Upper lobe of left lung (tissue), 6 donors: ENCODE results near the gene VPS18. TPM values are rescaled to one million over a fixed set of nuclear protein-coding genes. Genes with fewer than 3 reads are reported as not detected.

Experiments
- ATAC-seq, 2 donors: fragments of 200-7000 bp; cut with Tn5 transposase; one replicate each; pipeline ENCODE4 v1.9.1; 2022; ENCODE audit warnings: mild to moderate bottlenecking in 2 of 2, moderate library complexity in 2 of 2; ENCODE audit not compliant: low FRiP score in 2 of 2
- DNase-seq, 2 donors: peaks; one replicate each; pipeline ENCODE4 v3.0.0-alpha.2; 2019 to 2020
- H3K27ac ChIP-seq, 4 donors: fragments of 200-600 bp; sonication (generic); one replicate each; pipeline ENCODE4 v1.5.1; 2016 to 2019
- H3K27me3 ChIP-seq, 4 donors: fragments of 200-600 bp; sonication (generic); one replicate each; pipeline ENCODE4 v1.5.1; 2017 to 2019
- H3K36me3 ChIP-seq, 4 donors: fragments of 200-600 bp; sonication (generic); one replicate each; pipeline ENCODE4 v1.5.1; 2016 to 2019
- H3K4me1 ChIP-seq, 4 donors: fragments of 200-600 bp; sonication (generic); one replicate each; pipeline ENCODE4 v1.5.1; 2018 to 2019
- H3K4me3 ChIP-seq, 4 donors: fragments of 200-600 bp; sonication (generic); one replicate each; pipeline ENCODE4 v1.5.1; 2017 to 2019; ENCODE audit warnings: mild to moderate bottlenecking in 2 of 4, moderate library complexity in 1 of 4
- H3K9me3 ChIP-seq, 4 donors: fragments of 200-600 bp; sonication (generic); one replicate each; pipeline ENCODE4 v1.5.1; 2018 to 2019
- EP300 ChIP-seq, 4 donors: sonication (generic); formaldehyde crosslinking; IDR thresholded peaks; one replicate each; pipeline ENCODE4 v1.5.1; 2017; ENCODE audit warnings: antibody characterized with exemption in 4 of 4, control low read depth in 2 of 4
- POLR2A ChIP-seq, 4 donors: fragments of 450-650 bp; IDR thresholded peaks; one replicate each; pipeline ENCODE4 v1.5.1; 2016 to 2017; ENCODE audit warnings: antibody characterized with exemption in 4 of 4, mild to moderate bottlenecking in 2 of 4
- POLR2AphosphoS5 ChIP-seq, 2 donors: sonication (generic); formaldehyde crosslinking; IDR thresholded peaks; one replicate each; pipeline ENCODE4 v1.5.1; 2017; ENCODE audit warnings: antibody characterized with exemption in 2 of 2
- WGBS, 2 donors: methylation state at CpG; one replicate each; pipeline ENCODE4 v1.1.5; 2017 to 2018; 5-methylcytosine and 5-hydroxymethylcytosine counted together
- total RNA-seq, 6 donors: library from RNA; depleted of rRNA in 4 of 6; stranded (reverse); fragments of >200 nt in 4 of 6; gene quantifications; one replicate each; pipeline versions ENCODE4 v1.1.0 to v1.2.1, GENCODE V29; 2016 to 2021
- TF ChIP-seq, protein P1 (sequence below), 6 experiments: fragments of 450-650 bp in 4 of 6; fragments of 200-600 bp in 2 of 6; sonication (generic) in 2 of 6; IDR thresholded peaks; one replicate each; pipeline ENCODE4 v1.5.1; 2016 to 2019; ENCODE audit warnings: antibody characterized with exemption in 6 of 6
- donor health status: DM: no; HTN: no; CAD: no; lungs with moderate emphysema.
- donor health status: DM: no; HTN: yes; CAD: no; lungs with severe emphysema.

VPS18 gene
- total RNA-seq, 6 donors from 2014 or later = 19.9 to 43.2 (median 29.2) TPM

- peak overlapping the region; percentile 89 to 95 (median 92) for H3K27ac ChIP-seq
- DNase-seq (peak; percentile 56 to 90), ATAC-seq (peak; percentile 2 to 16)
- H3K4me1 ChIP-seq = peaks cover 63 to 85% (median 79%) of the 10 kb centered on the region in 4 donors
- peak overlapping the region; percentile 4 to 52 (median 40) for H3K4me3 ChIP-seq
- H3K9me3 ChIP-seq = no peaks in the 10 kb centered on the region
- H3K36me3 ChIP-seq = peaks cover 5 to 18% (median 16%) of the 10 kb centered on the region in 4 donors
- TF ChIP-seq EP300 (IDR thresholded peaks at IDR 0.05) = no peak
- TF ChIP-seq, protein P1, sequence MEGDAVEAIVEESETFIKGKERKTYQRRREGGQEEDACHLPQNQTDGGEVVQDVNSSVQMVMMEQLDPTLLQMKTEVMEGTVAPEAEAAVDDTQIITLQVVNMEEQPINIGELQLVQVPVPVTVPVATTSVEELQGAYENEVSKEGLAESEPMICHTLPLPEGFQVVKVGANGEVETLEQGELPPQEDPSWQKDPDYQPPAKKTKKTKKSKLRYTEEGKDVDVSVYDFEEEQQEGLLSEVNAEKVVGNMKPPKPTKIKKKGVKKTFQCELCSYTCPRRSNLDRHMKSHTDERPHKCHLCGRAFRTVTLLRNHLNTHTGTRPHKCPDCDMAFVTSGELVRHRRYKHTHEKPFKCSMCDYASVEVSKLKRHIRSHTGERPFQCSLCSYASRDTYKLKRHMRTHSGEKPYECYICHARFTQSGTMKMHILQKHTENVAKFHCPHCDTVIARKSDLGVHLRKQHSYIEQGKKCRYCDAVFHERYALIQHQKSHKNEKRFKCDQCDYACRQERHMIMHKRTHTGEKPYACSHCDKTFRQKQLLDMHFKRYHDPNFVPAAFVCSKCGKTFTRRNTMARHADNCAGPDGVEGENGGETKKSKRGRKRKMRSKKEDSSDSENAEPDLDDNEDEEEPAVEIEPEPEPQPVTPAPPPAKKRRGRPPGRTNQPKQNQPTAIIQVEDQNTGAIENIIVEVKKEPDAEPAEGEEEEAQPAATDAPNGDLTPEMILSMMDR (IDR thresholded peaks at IDR 0.05) = no peak
- TF ChIP-seq POLR2A (IDR thresholded peaks at IDR 0.05) = peak in 1 of 4 donors; percentile 42
- peak; percentile 60 to 77 for TF ChIP-seq POLR2AphosphoS5 (IDR thresholded peaks at IDR 0.05)
- WGBS, 2 donors = 10 to 13% methylated on average over 13 to 20 of the region's 22 CpGs
- H3K27me3 ChIP-seq = no peaks in the 10 kb centered on the region
Measured at GRCh38 chr15:40906991-40907802, 12.9 kb downstream of the VPS18 start.

DNA sequence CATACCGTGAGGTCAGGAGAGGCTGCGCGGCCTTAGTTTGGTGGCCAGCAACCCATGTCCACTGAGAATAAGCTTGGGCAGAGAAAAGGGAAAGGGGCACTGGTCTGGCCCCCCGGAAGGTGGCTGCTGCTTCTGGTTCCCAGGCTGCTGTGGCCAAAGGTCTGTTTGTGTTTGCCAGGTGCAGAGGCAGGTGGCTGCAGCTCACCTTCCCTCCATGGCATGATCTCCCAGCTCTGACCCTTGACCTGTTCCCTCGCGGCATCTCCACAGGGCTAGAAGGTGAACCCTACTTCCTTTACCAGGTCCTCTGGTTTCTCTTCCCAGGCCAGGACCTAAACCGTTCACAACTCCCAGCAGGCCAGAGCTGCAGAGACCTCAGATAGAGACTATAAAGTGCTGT lies 13.8 kb downstream of the VPS18 start:
- TF ChIP-seq POLR2A (IDR thresholded peaks at IDR 0.05) = no peak
- TF ChIP-seq, protein P1 (IDR thresholded peaks at IDR 0.05) = no peak
- TF ChIP-seq POLR2AphosphoS5 (IDR thresholded peaks at IDR 0.05) = no peak
- TF ChIP-seq EP300 (IDR thresholded peaks at IDR 0.05) = no peak
- Histone ChIP-seq H3K27me3 (no peaks in the 10 kb centered on the region), H3K27ac (peak overlapping the region; percentile 89 to 95 (median 92)), H3K36me3 (peaks cover 2 to 9% (median 8%) of the 10 kb centered on the region in 4 donors), H3K4me1 (peaks cover 60 to 78% (median 74%) of the 10 kb centered on the region in 4 donors), H3K9me3 (no peaks in the 10 kb centered on the region), H3K4me3 (no peak overlapping the region)
- ATAC-seq (no peak), DNase-seq (no peak)
- 82 to 84% methylated on average over 5 to 7 of the region's 7 CpGs for WGBS, 2 donors

GRCh38 chr15:40909662-40910630 lies 15.7 kb downstream of the VPS18 start:
- H3K36me3 ChIP-seq = no peaks in the 10 kb centered on the region
- TF ChIP-seq EP300 (IDR thresholded peaks at IDR 0.05) (no peak), POLR2A (IDR thresholded peaks at IDR 0.05) (no peak), POLR2AphosphoS5 (IDR thresholded peaks at IDR 0.05) (no peak)
- TF ChIP-seq, protein P1 (IDR thresholded peaks at IDR 0.05) = no peak
- no peak for ATAC-seq
- 54 to 70% methylated on average over 13 to 17 of the region's 17 CpGs for WGBS, 2 donors
- DNase-seq = peak in 1 of 2 donors; percentile 77
- peaks cover 42 to 64% (median 61%) of the 10 kb centered on the region in 4 donors for H3K4me1 ChIP-seq
- H3K27ac ChIP-seq = peak overlapping the region; percentile 21 to 93 (median 49)
- no peak overlapping the region for H3K4me3 ChIP-seq
- H3K9me3 ChIP-seq = no peaks in the 10 kb centered on the region
- H3K27me3 ChIP-seq = no peaks in the 10 kb centered on the region

DNA sequence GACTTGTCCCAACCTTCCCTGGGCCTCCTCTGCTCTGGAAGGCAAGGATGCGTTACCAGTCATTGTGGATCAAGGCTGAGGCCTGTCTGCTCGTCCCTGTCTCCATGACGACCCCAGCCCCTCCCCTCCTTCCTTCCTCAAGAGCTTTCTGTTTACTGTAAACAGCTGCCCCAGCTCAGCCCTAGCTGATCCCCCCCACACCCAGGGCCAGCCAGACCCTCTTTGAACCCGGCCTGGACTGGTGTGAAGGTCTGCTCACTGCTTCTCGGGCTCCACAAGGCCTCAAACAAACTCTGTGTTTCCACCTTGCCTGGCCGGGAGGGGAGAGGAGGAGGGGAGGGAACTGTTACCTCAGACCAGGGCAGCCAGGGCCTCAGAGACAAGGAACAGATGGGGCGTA lies 16.9 kb downstream of the VPS18 start:
- Histone ChIP-seq H3K36me3 (no peaks in the 10 kb centered on the region), H3K27me3 (no peaks in the 10 kb centered on the region), H3K4me3 (no peak overlapping the region), H3K4me1 (peaks cover 30 to 59% (median 57%) of the 10 kb centered on the region in 4 donors), H3K9me3 (no peaks in the 10 kb centered on the region), H3K27ac (peak overlapping the region; percentile 19 to 74 (median 52))
- ATAC-seq (no peak), DNase-seq (no peak)
- WGBS, 2 donors = 62 to 65% methylated on average over 6 to 7 of the region's 7 CpGs
- TF ChIP-seq EP300 (IDR thresholded peaks at IDR 0.05) = no peak
- no peak for TF ChIP-seq POLR2AphosphoS5 (IDR thresholded peaks at IDR 0.05)
- TF ChIP-seq, protein P1 (IDR thresholded peaks at IDR 0.05) = no peak
- TF ChIP-seq POLR2A (IDR thresholded peaks at IDR 0.05) = no peak
